NT2/D1 (cell line): ENCODE measurements around the gene SIT1.

ENCODE experiments used
- YY1 ChIP-seq: IDR thresholded peaks from 2 replicates; pipeline ENCODE4 v1.6.1; 2011; ENCODE audit not compliant: insufficient read length, insufficient read depth
- ZNF274 ChIP-seq: IDR thresholded peaks from 2 replicates; pipeline ENCODE4 v1.6.1; 2011; ENCODE audit warnings: mild to moderate bottlenecking, low read depth, low read length

DNA sequence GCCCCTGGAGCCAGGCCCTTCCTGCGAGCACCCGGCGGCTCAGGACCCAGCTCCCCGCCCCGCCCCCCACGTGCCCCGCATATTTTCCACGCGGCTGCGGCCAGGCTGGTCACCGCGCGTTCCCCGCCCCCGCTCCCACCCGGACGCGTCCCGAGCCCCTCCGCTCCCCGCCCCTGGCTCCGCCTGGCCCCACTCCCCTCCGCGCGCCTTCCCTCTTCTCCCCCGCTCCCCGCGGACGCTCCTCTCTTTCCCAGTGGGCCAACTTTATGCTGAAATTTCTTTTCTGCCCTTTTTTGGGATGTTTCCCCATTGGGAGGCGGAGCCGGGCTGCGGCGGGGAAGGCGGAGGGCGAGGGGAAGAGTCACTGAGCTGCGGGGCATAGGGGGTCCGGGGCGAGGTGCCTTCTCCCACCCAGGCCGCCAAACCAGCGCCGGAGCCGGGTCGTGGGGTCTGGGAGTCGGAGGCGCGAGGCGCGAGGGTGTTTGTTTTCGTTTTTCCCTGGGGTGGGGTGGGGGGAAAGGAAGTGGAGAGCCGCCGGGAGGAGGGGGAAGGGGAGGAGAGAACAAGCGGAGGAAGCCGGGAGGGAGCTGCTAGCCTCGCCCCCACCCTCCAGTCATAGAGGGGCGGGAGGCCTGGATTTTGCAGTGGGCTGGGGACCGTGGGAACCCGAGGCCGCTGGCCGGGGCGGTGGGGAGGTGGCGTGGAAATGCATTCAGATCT is 40.0 kb upstream of the SIT1 start:
- TF ChIP-seq ZNF274 (no peak), YY1 (no peak)
